DOHH2 (cell line): ENCODE results near the gene MDFIC.

ENCODE experiments used
- H3F3A ChIP-seq: fragments of 200-600 bp; sonication (generic), shearing (Covaris generic); 2 replicates; pipeline ENCODE4 v1.6.0; 2016; ENCODE audit warnings: antibody characterized with exemption, mild to moderate bottlenecking; ENCODE audit not compliant: control insufficient read depth, insufficient read depth
- H3K27ac ChIP-seq: fragments of 200-600 bp; sonication (generic); 2 replicates; pipeline ENCODE4 v1.5.1; 2014; ENCODE audit warnings: low read depth, mild to moderate bottlenecking, low read length, moderate library complexity
- H3K27me3 ChIP-seq: fragments of 200-600 bp; sonication (generic); 2 replicates; pipeline ENCODE4 v1.6.1; 2014; ENCODE audit warnings: mild to moderate bottlenecking, low read length, mixed read lengths; ENCODE audit not compliant: control insufficient read depth
- H3K36me3 ChIP-seq: fragments of 200-600 bp; sonication (generic); 2 replicates; pipeline ENCODE4 v1.6.1; 2014; ENCODE audit warnings: mild to moderate bottlenecking, low read length, moderate library complexity, mixed read lengths; ENCODE audit not compliant: control insufficient read depth
- H3K4me1 ChIP-seq: fragments of 200-600 bp; sonication (generic); 2 replicates; pipeline ENCODE4 v1.6.1; 2014; ENCODE audit warnings: mild to moderate bottlenecking, low read length, mixed read lengths; ENCODE audit not compliant: control insufficient read depth
- H3K4me2 ChIP-seq: fragments of 200-600 bp; sonication (generic); 2 replicates; pipeline ENCODE4 v1.6.0; 2014; ENCODE audit warnings: mild to moderate bottlenecking, low read length, moderate library complexity
- H3K4me3 ChIP-seq: fragments of 200-600 bp; sonication (generic); 2 replicates; pipeline ENCODE4 v1.5.1; 2014; ENCODE audit warnings: mild to moderate bottlenecking, low read length, mixed read lengths
- H3K79me2 ChIP-seq: fragments of 200-600 bp; sonication (generic); 2 replicates; pipeline ENCODE4 v1.6.1; 2014; ENCODE audit warnings: mild to moderate bottlenecking, low read length, mixed read lengths; ENCODE audit not compliant: control insufficient read depth
- H3K9me2 ChIP-seq: fragments of 200-600 bp; sonication (generic); replicated peaks from 2 replicates; pipeline ENCODE4 v1.6.1; 2014; ENCODE audit warnings: mild to moderate bottlenecking, low read length, mixed read lengths; ENCODE audit not compliant: control insufficient read depth
- H3K9me3 ChIP-seq: fragments of 200-600 bp; sonication (generic); 2 replicates; pipeline ENCODE4 v1.6.1; 2014; ENCODE audit warnings: antibody characterized with exemption, low read length, mixed read lengths; ENCODE audit not compliant: control insufficient read depth, insufficient read depth
- H4K20me1 ChIP-seq: fragments of 200-600 bp; sonication (generic); 2 replicates; pipeline ENCODE4 v1.6.0; 2014; ENCODE audit warnings: low read depth, mild to moderate bottlenecking, antibody characterized with exemption, low read length, moderate library complexity; ENCODE audit not compliant: control insufficient read depth, insufficient read depth
- CTCF ChIP-seq: fragments of 200-600 bp; sonication (generic); IDR thresholded peaks from one replicate; pipeline ENCODE4 v1.5.1; 2014; ENCODE audit warnings: antibody characterized with exemption, mild to moderate bottlenecking, low read depth, low read length; ENCODE audit not compliant: poor library complexity, severe bottlenecking
- EZH2phosphoT487 ChIP-seq: fragments of 200-600 bp; sonication (generic); IDR thresholded peaks from 2 replicates; pipeline ENCODE4 v1.6.1; 2017; ENCODE audit warnings: borderline replicate concordance, mild to moderate bottlenecking, antibody characterized with exemption, low read length, moderate library complexity, mixed read lengths

Gene MDFIC

GRCh38 chr7:115005251-115005650, 83.4 kb downstream of the MDFIC start:
- Histone ChIP-seq H3K9me3 (no peaks in the 10 kb centered on the region), H3F3A (no peaks in the 10 kb centered on the region), H3K36me3 (no peaks in the 10 kb centered on the region), H3K9me2 (no peaks in the 10 kb centered on the region), H3K79me2 (no peaks in the 10 kb centered on the region), H3K27ac (no peak overlapping the region), H3K4me3 (no peak overlapping the region), H3K27me3 (no peaks in the 10 kb centered on the region), H3K4me2 (no peak overlapping the region), H4K20me1 (no peaks in the 10 kb centered on the region), H3K4me1 (peaks cover 14% of the 10 kb centered on the region)
- no peak for TF ChIP-seq EZH2phosphoT487
- no peak for TF ChIP-seq CTCF

- Histone ChIP-seq H3K9me3 (no peaks in the 10 kb centered on the region), H3K9me2 (no peaks in the 10 kb centered on the region), H3K27ac (no peak overlapping the region), H3K4me2 (no peak overlapping the region), H4K20me1 (no peaks in the 10 kb centered on the region), H3K4me3 (no peak overlapping the region), H3K36me3 (no peaks in the 10 kb centered on the region), H3F3A (no peaks in the 10 kb centered on the region), H3K4me1 (peaks cover 14% of the 10 kb centered on the region), H3K27me3 (no peaks in the 10 kb centered on the region), H3K79me2 (no peaks in the 10 kb centered on the region)
- TF ChIP-seq CTCF (no peak), EZH2phosphoT487 (no peak)
These were observed 84.1 kb downstream of the MDFIC start for GRCh38 chr7:115005953-115006352.

DNA sequence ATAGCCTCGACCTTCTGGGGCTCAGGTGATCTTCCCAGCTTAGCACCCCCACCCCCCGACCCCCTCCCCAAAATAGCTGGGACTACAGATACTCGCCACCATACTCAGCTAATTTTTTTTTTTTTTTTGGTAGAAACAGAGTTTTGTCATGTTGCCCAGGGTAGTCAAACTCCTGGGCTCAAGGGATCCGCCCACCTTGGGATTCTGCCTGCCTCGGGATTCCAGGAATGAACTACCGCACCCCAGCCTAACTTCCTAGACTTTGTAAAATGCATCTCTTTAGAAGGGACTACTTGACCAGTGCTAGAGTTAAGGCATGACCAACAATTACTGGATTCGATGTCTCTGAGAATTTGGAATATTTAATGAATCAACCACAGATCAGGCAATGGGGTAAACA, 85.9 kb downstream of the MDFIC start:
- H3K4me1 ChIP-seq, result peaks cover 14% of the 10 kb centered on the region

More for the DNA sequence above, 85.9 kb downstream of the MDFIC start:
- no peaks in the 10 kb centered on the region for H3K79me2 ChIP-seq
- H3K4me3 ChIP-seq, result no peak overlapping the region
- no peaks in the 10 kb centered on the region for H3K36me3 ChIP-seq
- H3F3A ChIP-seq, result no peaks in the 10 kb centered on the region
- H3K27ac ChIP-seq, result no peak overlapping the region
- no peaks in the 10 kb centered on the region for H4K20me1 ChIP-seq
- TF ChIP-seq CTCF, result no peak
- TF ChIP-seq EZH2phosphoT487, result no peak
- H3K4me2 ChIP-seq, result no peak overlapping the region
- H3K27me3 ChIP-seq, result no peaks in the 10 kb centered on the region
- no peaks in the 10 kb centered on the region for H3K9me3 ChIP-seq
- no peaks in the 10 kb centered on the region for H3K9me2 ChIP-seq
